ENCODE measurements around the gene GFER.
"Not testable (repeated sequence)": the region's sequence is repeated elsewhere in the genome, so short reads cannot be mapped to it uniquely, and the experiment has no call there.

GFER gene

DNA sequence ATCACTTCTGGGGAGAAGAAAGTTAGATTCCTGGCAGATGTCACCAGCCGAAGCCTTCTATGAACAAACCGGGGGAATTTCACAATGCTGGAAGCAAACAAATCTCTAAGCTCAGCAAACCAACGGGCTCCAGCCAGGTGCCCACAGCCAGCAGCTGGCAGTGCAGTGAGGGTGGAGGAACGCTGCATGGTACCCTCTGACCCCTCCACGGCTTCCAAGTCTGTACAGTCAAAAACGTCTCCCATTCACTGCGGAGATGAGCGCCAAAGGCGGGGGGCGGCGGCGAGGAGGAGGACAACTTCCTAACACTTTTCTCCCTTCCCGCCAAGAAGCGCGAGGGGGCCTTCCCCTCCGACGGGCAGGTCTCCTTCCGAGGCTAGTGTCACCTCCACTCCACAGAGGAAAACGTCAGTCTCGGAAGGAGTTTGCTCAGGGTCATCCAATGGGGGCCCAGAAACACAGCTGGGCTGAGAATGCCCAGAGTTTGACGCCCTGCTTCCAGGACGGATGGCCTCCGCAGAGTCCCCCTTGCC lies 24.7 kb downstream of the GFER start:
- peak; percentile 47 for DNase-seq

DNA sequence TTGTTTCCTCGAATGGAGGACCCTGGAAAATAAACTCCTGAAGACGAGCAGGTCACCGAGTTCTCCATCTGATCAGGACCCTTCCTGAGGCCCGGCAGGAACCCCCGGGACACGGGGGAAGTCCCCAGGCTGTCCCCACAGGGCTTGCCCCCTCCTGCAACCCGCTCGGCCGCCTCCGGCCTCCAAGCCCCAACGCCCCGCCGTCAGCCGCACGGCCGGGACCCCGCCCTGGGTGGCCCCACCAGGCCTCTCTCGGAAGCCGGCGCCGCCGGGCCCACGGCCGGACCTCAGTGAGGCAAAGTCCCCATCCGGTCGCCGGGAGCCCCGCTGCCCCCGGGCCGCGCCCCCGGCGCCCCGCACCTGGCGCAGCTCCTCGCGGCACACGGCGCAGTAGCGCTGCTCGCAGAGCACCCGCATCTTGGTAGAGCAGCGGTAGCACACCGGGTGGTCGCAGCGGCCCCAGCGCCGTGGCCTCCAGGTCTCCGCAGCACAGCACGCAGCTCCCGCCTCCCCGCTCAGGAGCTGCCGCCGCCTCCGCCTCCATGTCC lies 25.2 kb downstream of the GFER start:
- no peak for DNase-seq

GRCh38 chr16:2009791-2010510 lies 26.0 kb downstream of the GFER start, which contains the start of gene ZNF598:
TSS of gene ZNF598 (minus strand) at chr16:2009821.
- DNase-seq = peak; percentile 85

DNA sequence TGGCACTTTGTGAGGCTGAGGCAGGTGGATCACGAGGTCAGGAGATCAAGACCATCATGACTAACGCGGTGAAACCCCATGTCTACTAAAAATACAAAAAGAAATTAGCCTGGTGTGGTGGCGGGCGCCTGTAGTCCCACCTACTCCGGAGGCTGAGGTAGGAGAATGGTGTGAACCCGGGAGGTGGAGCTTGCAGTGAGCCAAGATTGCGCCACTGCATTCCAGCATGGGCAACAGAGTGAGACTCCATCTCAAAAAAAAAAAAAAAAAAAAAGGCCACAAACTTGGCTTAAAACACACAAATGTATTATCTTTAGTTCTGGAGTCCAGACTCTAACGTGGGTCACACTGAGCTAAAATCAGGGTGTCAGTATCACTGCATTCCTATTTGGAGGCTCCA lies 27.7 kb downstream of the GFER start:
- not testable (repeated sequence) for DNase-seq

GRCh38 chr16:2013527-2013926 lies 29.5 kb downstream of the GFER start:
- no peak for DNase-seq

- no peak for DNase-seq
These were observed 31.3 kb downstream of the GFER start for GRCh38 chr16:2015117-2015946.

- DNase-seq = no peak
These were observed 31.9 kb downstream of the GFER start for GRCh38 chr16:2015947-2016208.

DNA sequence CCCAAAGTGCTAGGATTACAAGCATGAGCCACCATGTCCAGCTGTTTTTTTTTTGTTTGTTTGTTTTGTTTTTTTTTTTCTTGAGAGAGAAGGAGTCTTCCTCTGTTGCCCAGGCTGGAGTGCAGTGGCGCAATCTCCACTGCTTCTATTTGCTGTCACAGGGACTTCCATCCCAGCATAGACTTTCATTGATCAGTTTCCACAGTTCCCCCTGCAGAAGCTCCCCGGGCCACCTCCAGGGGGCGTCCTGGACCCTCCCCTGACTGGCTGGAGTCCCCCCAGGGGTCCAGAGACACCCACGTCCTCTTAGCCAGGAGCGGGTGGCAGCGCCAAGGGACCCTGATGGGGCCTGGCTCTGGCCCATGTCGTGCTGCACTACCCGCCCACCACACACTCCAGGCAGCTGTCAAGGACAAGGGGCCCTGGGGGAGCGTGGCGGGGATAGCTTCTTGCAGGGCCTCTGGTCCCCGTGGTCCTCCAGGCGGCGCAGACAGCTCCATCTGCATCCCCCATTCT lies 32.5 kb downstream of the GFER start:
- DNase-seq = no peak

DNA sequence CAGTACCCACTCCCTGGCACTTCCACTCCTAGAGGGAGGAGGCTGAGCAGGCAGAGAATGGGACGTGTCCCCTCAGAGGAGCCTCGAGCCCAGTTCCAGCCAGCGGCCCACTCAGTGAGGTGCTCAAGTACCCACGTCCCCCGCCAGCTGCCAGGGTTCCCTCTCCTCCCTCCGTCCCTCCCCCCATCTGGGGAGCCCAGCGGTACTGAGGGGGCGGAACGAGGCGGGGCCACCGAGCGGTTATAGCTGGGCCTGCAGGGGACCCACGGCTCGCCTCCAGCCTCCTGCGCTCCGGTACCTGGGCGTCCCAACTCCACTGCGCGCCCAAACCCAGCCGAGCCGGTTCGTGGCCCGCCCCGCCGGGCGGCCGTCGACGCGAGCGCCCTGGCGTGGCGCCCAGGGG lies 35.5 kb downstream of the GFER start, which contains the start of gene NPW:
NPW (plus strand) TSS at position 268 of the 403 bp plus-strand sequence.
- DNase-seq = no peak

- no peak for DNase-seq
These were observed 36.2 kb downstream of the GFER start for GRCh38 chr16:2019921-2020831.

- peak; percentile 26 for DNase-seq
These were observed 38.7 kb downstream of the GFER start for GRCh38 chr16:2022723-2023091.

GRCh38 chr16:2023092-2024031 lies 39.4 kb downstream of the GFER start:
- peak; percentile 94 for DNase-seq

- no peak for DNase-seq
These were observed 40.0 kb downstream of the GFER start for GRCh38 chr16:2024032-2024420.

GRCh38 chr16:2025251-2025650 lies 41.3 kb downstream of the GFER start:
- DNase-seq = no peak

- no peak for DNase-seq
These were observed 42.0 kb downstream of the GFER start for GRCh38 chr16:2025878-2026460.

GRCh38 chr16:2026461-2027023 lies 42.5 kb downstream of the GFER start, which contains the start of gene NHERF2:
TSS of gene NHERF2 (plus strand) at chr16:2026902. CDS start at chr16:2027006, 104 bp downstream.
- DNase-seq = no peak

DNA sequence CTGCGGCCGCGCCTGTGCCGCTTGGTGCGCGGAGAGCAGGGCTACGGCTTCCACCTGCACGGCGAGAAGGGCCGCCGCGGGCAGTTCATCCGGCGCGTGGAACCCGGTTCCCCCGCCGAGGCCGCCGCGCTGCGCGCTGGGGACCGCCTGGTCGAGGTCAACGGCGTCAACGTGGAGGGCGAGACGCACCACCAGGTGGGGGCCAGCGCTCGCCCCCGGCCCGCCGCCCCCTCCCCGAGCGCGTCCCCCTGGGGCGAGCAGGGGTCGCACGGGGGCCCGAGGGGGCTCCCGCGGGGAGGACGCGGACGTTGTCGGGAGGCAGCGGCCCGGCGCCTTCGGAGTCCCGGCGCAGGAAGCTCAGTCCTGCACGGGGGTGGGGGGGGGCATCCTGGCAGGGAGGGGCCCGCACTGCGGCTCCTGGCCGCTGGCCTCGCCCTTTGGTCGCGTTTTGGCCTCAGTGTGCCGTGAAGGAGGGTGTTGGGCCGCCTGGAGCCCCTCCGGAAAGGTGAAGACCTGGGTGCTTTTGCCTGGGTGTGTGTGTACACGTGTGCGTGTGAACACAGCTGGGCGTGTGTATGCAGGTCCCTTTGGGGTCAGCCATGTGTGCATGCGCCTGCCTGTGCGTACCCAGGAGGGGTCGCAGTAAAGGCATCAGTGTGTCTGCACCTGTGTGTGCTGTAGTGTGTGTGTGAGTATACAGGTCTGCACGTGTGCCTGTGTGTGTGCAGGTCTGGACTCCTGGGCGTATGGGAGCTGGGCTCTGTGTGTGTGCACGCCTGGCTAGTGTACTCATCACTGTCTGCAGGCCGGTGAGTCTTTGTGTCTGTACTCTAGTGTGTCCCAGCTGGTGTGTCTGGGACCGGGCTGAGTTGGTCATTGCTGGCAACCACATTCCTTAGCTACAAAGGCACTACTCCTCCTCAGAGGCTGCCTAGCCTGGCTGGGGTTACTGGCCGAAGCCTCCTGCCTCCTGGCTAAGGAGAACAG lies 43.3 kb downstream of the GFER start:
- no peak for DNase-seq

GRCh38 chr16:2028146-2028545 lies 44.2 kb downstream of the GFER start:
- DNase-seq = no peak

DNA sequence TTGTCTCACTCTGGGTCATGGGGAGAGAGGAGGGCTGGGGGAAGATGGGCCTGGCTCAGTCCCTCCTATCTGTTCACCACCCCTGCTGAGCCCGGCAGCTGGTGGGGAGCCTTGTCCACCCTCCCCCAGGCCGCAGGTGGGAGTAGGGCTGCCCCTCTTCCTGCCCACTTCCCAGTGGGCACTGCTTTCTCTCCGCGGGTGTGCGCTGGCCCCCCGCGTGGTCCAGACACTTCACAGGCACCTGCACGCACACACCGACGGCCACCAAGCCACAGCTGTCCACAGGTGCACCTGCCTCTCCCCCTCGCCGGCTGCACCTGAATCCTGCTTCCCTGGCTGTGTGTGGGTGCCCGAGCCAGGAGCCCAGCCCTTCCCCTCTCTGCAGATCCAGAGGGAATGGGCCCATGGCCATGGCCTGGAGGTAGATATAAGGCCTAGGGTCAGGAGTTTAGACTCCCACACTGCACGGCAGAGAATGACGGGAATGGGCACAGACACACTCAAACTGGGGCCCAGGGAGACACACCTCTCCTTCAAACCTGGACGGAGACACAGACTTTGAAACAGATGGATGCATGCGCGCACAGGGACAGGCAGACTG lies 44.7 kb downstream of the GFER start:
- no peak for DNase-seq

Data from activated CD4-positive, alpha-beta T cell treated with anti-CD3 and anti-CD28 coated beads, Interleukin-2, amount 50 U/mL, for 16 hours (primary cell).